ENCODE measurements around the gene FKBP1B. TPM values are rescaled to one million over a fixed set of nuclear protein-coding genes. Genes with fewer than 3 reads are reported as not detected.
A peak's percentile ranks its signal among the peaks of the same experiment; 100 is the strongest.

FKBP1B gene
- polyA plus RNA-seq, 3 donors = 5.2 to 10.1 (median 7.2) TPM

GRCh38 chr2:24046930-24047702 lies 2.4 kb upstream of the FKBP1B start, which contains the start of gene WDCP:
Gene WDCP, minus strand, starts transcription at chr2:24047391. Its CDS starts 7,897 bp downstream, at chr2:24039494.
- peak within 1 kb of the TSS; percentile 98 for H2AFZ ChIP-seq (ENCODE audit: insufficient read depth, low read depth, low read length, poor library complexity, severe bottlenecking)
- no peaks in the 10 kb centered on the region for H3K36me3 ChIP-seq (replicated peaks in 1 of 2; ENCODE audit: control insufficient read depth in 1 of 2, insufficient read depth in 2 of 2, low read length in 2 of 2)
- H3K4me1 ChIP-seq (ENCODE audit: control insufficient read depth in 1 of 2, insufficient read depth in 2 of 2, low read length in 2 of 2) = peaks cover 24 to 32% of the 10 kb centered on the region in 2 donors
- DNase-seq = peak; percentile 91 to 98 (median 95)
- H3K27ac ChIP-seq (ENCODE audit: low read depth in 1 of 2, low read length in 2 of 2) = peak within 1 kb of the TSS in 1 of 2 donors; percentile 66
- peak within 1 kb of the TSS; percentile 76 for H3K9ac ChIP-seq (ENCODE audit: insufficient read depth, low read length, poor library complexity, severe bottlenecking)
- peaks cover 11 to 21% of the 10 kb centered on the region in 2 donors for H3K27me3 ChIP-seq (ENCODE audit: control insufficient read depth in 2 of 2, insufficient read depth in 2 of 2, low read length in 2 of 2)
- peaks cover 7% of the 10 kb centered on the region for H3K79me2 ChIP-seq (ENCODE audit: insufficient read depth, low read length)
- H3K27me3 Mint-ChIP-seq (ENCODE audit: low read depth in 3 of 3) = peaks cover 11 to 22% (median 19%) of the 10 kb centered on the region in 3 donors
- peak within 1 kb of the TSS in 6 of 7 donors; percentile 23 to 90 (median 72) for H3K27ac Mint-ChIP-seq
- no peaks in the 10 kb centered on the region for H4K20me1 ChIP-seq (ENCODE audit: insufficient read depth, low read length)
- intact Hi-C loops (cut with micrococcal nuclease) = loop anchor here (2.0 to 10.0 kb wide), 3 partner anchors 35 to 102 kb away; partner anchors contain the start of genes TP53I3 (in 2 of the 2) and UBXN2A (in 1 of the 2)
- peak within 1 kb of the TSS; percentile 95 for H3K4me2 ChIP-seq (replicated peaks; ENCODE audit: extremely low read depth, low read length, poor library complexity, severe bottlenecking)
- no peaks in the 10 kb centered on the region for H3K9me3 ChIP-seq (replicated peaks in 1 of 2; ENCODE audit: control insufficient read depth in 1 of 2, insufficient read depth in 1 of 2, low read length in 2 of 2)
- TF ChIP-seq CTCF (IDR thresholded peaks at IDR 0.05) = no peak
- H3K4me3 Mint-ChIP-seq = peak within 1 kb of the TSS in 1 of 2 donors; percentile 96
- WGBS (ENCODE audit: insufficient coverage) = under 1% methylated on average over 32 of the region's 38 CpGs
- peaks cover 0 to 5% (median 0%) of the 10 kb centered on the region in 7 donors for H3K9me3 Mint-ChIP-seq
- no peaks in the 10 kb centered on the region for H3K36me3 Mint-ChIP-seq
- H3K4me1 Mint-ChIP-seq = peaks cover 24% of the 10 kb centered on the region
- peak within 1 kb of the TSS; percentile 63 to 97 (median 63) for H3K4me3 ChIP-seq (replicated peaks in 1 of 3; ENCODE audit: low read depth in 2 of 3, low read length in 3 of 3)

GRCh38 chr2:24047703-24048033 lies 1.9 kb upstream of the FKBP1B start:
- Mint-ChIP-seq H3K4me3 (peak overlapping the region in 1 of 2 donors; percentile 96), H3K27me3 (ENCODE audit: low read depth in 3 of 3) (peaks cover 11 to 22% (median 19%) of the 10 kb centered on the region in 3 donors), H3K4me1 (peaks cover 24% of the 10 kb centered on the region), H3K27ac (peak overlapping the region in 1 of 7 donors; percentile 1), H3K9me3 (peaks cover 0 to 5% (median 0%) of the 10 kb centered on the region in 7 donors), H3K36me3 (no peaks in the 10 kb centered on the region)
- Histone ChIP-seq H3K27me3 (ENCODE audit: control insufficient read depth in 2 of 2, insufficient read depth in 2 of 2, low read length in 2 of 2) (peaks cover 11 to 21% of the 10 kb centered on the region in 2 donors), H3K36me3 (replicated peaks in 1 of 2; ENCODE audit: control insufficient read depth in 1 of 2, insufficient read depth in 2 of 2, low read length in 2 of 2) (no peaks in the 10 kb centered on the region), H3K27ac (ENCODE audit: low read depth in 1 of 2, low read length in 2 of 2) (no peak overlapping the region), H3K4me2 (replicated peaks; ENCODE audit: extremely low read depth, low read length, poor library complexity, severe bottlenecking) (peak overlapping the region; percentile 95), H3K9me3 (replicated peaks in 1 of 2; ENCODE audit: control insufficient read depth in 1 of 2, insufficient read depth in 1 of 2, low read length in 2 of 2) (no peaks in the 10 kb centered on the region), H3K79me2 (ENCODE audit: insufficient read depth, low read length) (peaks cover 7% of the 10 kb centered on the region), H3K4me1 (ENCODE audit: control insufficient read depth in 1 of 2, insufficient read depth in 2 of 2, low read length in 2 of 2) (peaks cover 24 to 32% of the 10 kb centered on the region in 2 donors), H3K4me3 (replicated peaks in 1 of 3; ENCODE audit: low read depth in 2 of 3, low read length in 3 of 3) (peak overlapping the region in 1 of 3 experiments; percentile 97), H3K9ac (ENCODE audit: insufficient read depth, low read length, poor library complexity, severe bottlenecking) (no peak overlapping the region), H2AFZ (ENCODE audit: insufficient read depth, low read depth, low read length, poor library complexity, severe bottlenecking) (peak overlapping the region; percentile 98), H4K20me1 (ENCODE audit: insufficient read depth, low read length) (no peaks in the 10 kb centered on the region)
- no peak for TF ChIP-seq CTCF (IDR thresholded peaks at IDR 0.05)
- intact Hi-C loops (cut with micrococcal nuclease) = loop anchor here (2.0 to 10.0 kb wide), 3 partner anchors 35 to 103 kb away; partner anchors contain the start of genes TP53I3 (in 2 of the 2) and UBXN2A (in 1 of the 2)
- no peak for DNase-seq
- 52% methylated on average over 5 of the region's 8 CpGs for WGBS (ENCODE audit: insufficient coverage)

Measured in CD14-positive monocyte (primary cell).